Peyer's patch (tissue), 4 donors: ENCODE data around the gene POC1A. TPM values are rescaled to one million over a fixed set of nuclear protein-coding genes. Genes with fewer than 3 reads are reported as not detected.

Source experiments
- DNase-seq, 3 donors: peaks; one replicate each; pipeline ENCODE4 v3.0.0-alpha.2; 2017 to 2019
- H3K27ac ChIP-seq, 4 donors: fragments of 200-600 bp; sonication (generic); one replicate each; pipeline ENCODE4 v1.5.1; 2016 to 2019
- H3K27me3 ChIP-seq, 2 donors: fragments of 200-600 bp; sonication (generic); one replicate each; pipeline ENCODE4 v1.5.1; 2019
- H3K36me3 ChIP-seq, 3 donors: fragments of 200-600 bp; sonication (generic); one replicate each; pipeline ENCODE4 v1.5.1; 2016 to 2019
- H3K4me1 ChIP-seq, 4 donors: fragments of 200-600 bp; sonication (generic); one replicate each; pipeline ENCODE4 v1.5.1; 2016 to 2019
- H3K4me3 ChIP-seq, 4 donors: fragments of 200-600 bp; sonication (generic); 1 replicate in 3 of 4; 2 replicates in 1 of 4; pipeline ENCODE4 v1.5.1; 2016 to 2019; ENCODE audit warnings: mild to moderate bottlenecking in 1 of 4
- H3K9me3 ChIP-seq, 4 donors: fragments of 200-600 bp; sonication (generic); one replicate each; pipeline ENCODE4 v1.5.1; 2016 to 2019; ENCODE audit warnings: mild to moderate bottlenecking in 1 of 4
- CTCF ChIP-seq, 6 experiments: fragments of 450-650 bp in 4 of 6; fragments of 200-600 bp in 2 of 6; sonication (generic) in 1 of 6; IDR thresholded peaks; one replicate each; pipeline ENCODE4 v1.5.1; 2017 to 2019; ENCODE audit warnings: antibody characterized with exemption in 6 of 6, mild to moderate bottlenecking in 3 of 6, moderate library complexity in 1 of 6
- POLR2A ChIP-seq, 2 donors: fragments of 450-650 bp; IDR thresholded peaks; one replicate each; pipeline ENCODE4 v1.5.1; 2017; ENCODE audit warnings: antibody characterized with exemption in 2 of 2, mild to moderate bottlenecking in 2 of 2, moderate library complexity in 2 of 2
- total RNA-seq, 4 donors: library from RNA; depleted of rRNA; stranded (reverse); fragments of >200 nt; gene quantifications; one replicate each; pipeline ENCODE4 v1.1.0, GENCODE V29; 2016

Gene POC1A
- total RNA-seq, 4 donors from 2014 or later: 3.4 to 9.3 (median 6.5) TPM

GRCh38 chr3:52198643-52199608 lies 44.7 kb upstream of the POC1A start:
- TF ChIP-seq CTCF (IDR thresholded peaks at IDR 0.05) (no peak), POLR2A (IDR thresholded peaks at IDR 0.05) (no peak)
- Histone ChIP-seq H3K4me3 (peak overlapping the region; percentile 69 to 93 (median 79)), H3K27me3 (no peaks in the 10 kb centered on the region), H3K4me1 (peaks cover 3 to 58% (median 21%) of the 10 kb centered on the region in 4 donors), H3K36me3 (peaks cover 0 to 22% (median 0%) of the 10 kb centered on the region in 3 donors), H3K9me3 (no peaks in the 10 kb centered on the region), H3K27ac (peak overlapping the region; percentile 83 to 91 (median 89))
- DNase-seq: peak in 1 of 3 donors; percentile 41

GRCh38 chr3:52197842-52198625 lies 43.8 kb upstream of the POC1A start, which contains the start of gene ALAS1:
Gene ALAS1, plus strand, starts transcription at chr3:52198160. Its CDS starts 1,082 bp downstream, at chr3:52199242.
- H3K27me3 ChIP-seq: no peaks in the 10 kb centered on the region
- H3K4me3 ChIP-seq: peak within 1 kb of the TSS; percentile 69 to 93 (median 79)
- H3K9me3 ChIP-seq: no peaks in the 10 kb centered on the region
- peak within 1 kb of the TSS; percentile 83 to 91 (median 89) for H3K27ac ChIP-seq
- TF ChIP-seq POLR2A (IDR thresholded peaks at IDR 0.05) (peak; percentile 96 to 98), CTCF (IDR thresholded peaks at IDR 0.05) (peak in 5 of 6 experiments; percentile 7 to 44 (median 41))
- H3K36me3 ChIP-seq: peaks cover 0 to 13% (median 0%) of the 10 kb centered on the region in 3 donors
- peak; percentile 92 to 98 (median 97) for DNase-seq
- peaks cover 3 to 60% (median 21%) of the 10 kb centered on the region in 4 donors for H3K4me1 ChIP-seq

- DNase-seq: no peak
- Histone ChIP-seq H3K36me3 (peaks cover 0 to 7% (median 0%) of the 10 kb centered on the region in 3 donors), H3K9me3 (no peaks in the 10 kb centered on the region), H3K4me1 (peaks cover 3 to 66% (median 21%) of the 10 kb centered on the region in 4 donors), H3K27me3 (no peaks in the 10 kb centered on the region), H3K4me3 (peak overlapping the region; percentile 69 to 93 (median 79)), H3K27ac (peak overlapping the region; percentile 83 to 91 (median 89))
- TF ChIP-seq POLR2A (IDR thresholded peaks at IDR 0.05) (no peak), CTCF (IDR thresholded peaks at IDR 0.05) (no peak)
These were observed 43.2 kb upstream of the POC1A start for GRCh38 chr3:52197499-52197841.

GRCh38 chr3:52196977-52197376 lies 42.8 kb upstream of the POC1A start:
- Histone ChIP-seq H3K36me3 (peaks cover 0 to 2% (median 0%) of the 10 kb centered on the region in 3 donors), H3K27me3 (no peaks in the 10 kb centered on the region), H3K27ac (peak overlapping the region; percentile 83 to 91 (median 89)), H3K4me1 (peaks cover 3 to 68% (median 21%) of the 10 kb centered on the region in 4 donors), H3K4me3 (peak overlapping the region in 1 of 4 donors; percentile 93), H3K9me3 (no peaks in the 10 kb centered on the region)
- DNase-seq: peak in 2 of 3 donors; percentile 91
- TF ChIP-seq POLR2A (IDR thresholded peaks at IDR 0.05): peak in 1 of 2 donors; percentile 37
- TF ChIP-seq CTCF (IDR thresholded peaks at IDR 0.05): no peak

- Histone ChIP-seq H3K36me3 (no peaks in the 10 kb centered on the region), H3K4me1 (peaks cover 3 to 62% (median 21%) of the 10 kb centered on the region in 4 donors), H3K27ac (peak overlapping the region; percentile 83 to 91 (median 89)), H3K4me3 (no peak overlapping the region), H3K9me3 (no peaks in the 10 kb centered on the region), H3K27me3 (no peaks in the 10 kb centered on the region)
- TF ChIP-seq POLR2A (IDR thresholded peaks at IDR 0.05): no peak
- TF ChIP-seq CTCF (IDR thresholded peaks at IDR 0.05): no peak
- DNase-seq: peak in 1 of 3 donors; percentile 48
These were observed 41.7 kb upstream of the POC1A start for GRCh38 chr3:52195823-52196331.
